ENCODE data around the gene PTPN2.

PTPN2 gene

GRCh38 chr18:12823892-12824291 lies 60.1 kb downstream of the PTPN2 start:
- Histone ChIP-seq H3K27ac (replicated peaks) (no peak overlapping the region), H3K4me3 (replicated peaks; ENCODE audit: insufficient read depth, low read length) (no peak overlapping the region), H3K27me3 (ENCODE audit: insufficient read depth, poor library complexity, severe bottlenecking) (no peaks in the 10 kb centered on the region)
- no peak for TF ChIP-seq REST (IDR thresholded peaks at IDR 0.05; ENCODE audit: insufficient replicate concordance, low read depth)
- DNase-seq (ENCODE audit: low read depth in 1 of 2, low spot score in 1 of 2), result no peak

GRCh38 chr18:12821408-12821807 lies 62.6 kb downstream of the PTPN2 start:
- no peak for DNase-seq (ENCODE audit: low read depth in 1 of 2, low spot score in 1 of 2)
- Histone ChIP-seq H3K27me3 (ENCODE audit: insufficient read depth, poor library complexity, severe bottlenecking) (no peaks in the 10 kb centered on the region), H3K27ac (replicated peaks) (no peak overlapping the region), H3K4me3 (replicated peaks; ENCODE audit: insufficient read depth, low read length) (no peak overlapping the region)
- no peak for TF ChIP-seq GABPA (IDR thresholded peaks at IDR 0.05; ENCODE audit: low read depth)
- TF ChIP-seq REST (IDR thresholded peaks at IDR 0.05; ENCODE audit: insufficient replicate concordance, low read depth), result no peak
- no peak for TF ChIP-seq CTCF (IDR thresholded peaks at IDR 0.05; ENCODE audit: insufficient read depth, low read length)
- TF ChIP-seq SPI1 (IDR thresholded peaks at IDR 0.05; ENCODE audit: borderline replicate concordance, low read depth), result no peak
- no peak for TF ChIP-seq POLR2AphosphoS5 (IDR thresholded peaks at IDR 0.05; ENCODE audit: low read depth)

- no peak for DNase-seq (ENCODE audit: low read depth in 1 of 2, low spot score in 1 of 2)
- no peak for TF ChIP-seq GABPA (IDR thresholded peaks at IDR 0.05; ENCODE audit: low read depth)
- TF ChIP-seq REST (IDR thresholded peaks at IDR 0.05; ENCODE audit: insufficient replicate concordance, low read depth), result no peak
- TF ChIP-seq POLR2AphosphoS5 (IDR thresholded peaks at IDR 0.05; ENCODE audit: low read depth), result no peak
- TF ChIP-seq CTCF (IDR thresholded peaks at IDR 0.05; ENCODE audit: insufficient read depth, low read length), result no peak
- TF ChIP-seq SPI1 (IDR thresholded peaks at IDR 0.05; ENCODE audit: borderline replicate concordance, low read depth), result no peak
- no peaks in the 10 kb centered on the region for H3K27me3 ChIP-seq (ENCODE audit: insufficient read depth, poor library complexity, severe bottlenecking)
- H3K4me3 ChIP-seq (replicated peaks; ENCODE audit: insufficient read depth, low read length), result no peak overlapping the region
- H3K27ac ChIP-seq (replicated peaks), result no peak overlapping the region
Measured at GRCh38 chr18:12820506-12820905, 63.5 kb downstream of the PTPN2 start.

- H3K27ac ChIP-seq (replicated peaks), result no peak overlapping the region
- TF ChIP-seq CTCF (IDR thresholded peaks at IDR 0.05; ENCODE audit: insufficient read depth, low read length), result no peak
- no peak for TF ChIP-seq REST (IDR thresholded peaks at IDR 0.05; ENCODE audit: insufficient replicate concordance, low read depth)
- TF ChIP-seq SPI1 (IDR thresholded peaks at IDR 0.05; ENCODE audit: borderline replicate concordance, low read depth), result no peak
- TF ChIP-seq GABPA (IDR thresholded peaks at IDR 0.05; ENCODE audit: low read depth), result no peak
- TF ChIP-seq POLR2AphosphoS5 (IDR thresholded peaks at IDR 0.05; ENCODE audit: low read depth), result no peak
- no peak overlapping the region for H3K4me3 ChIP-seq (replicated peaks; ENCODE audit: insufficient read depth, low read length)
- no peaks in the 10 kb centered on the region for H3K27me3 ChIP-seq (ENCODE audit: insufficient read depth, poor library complexity, severe bottlenecking)
- no peak for DNase-seq (ENCODE audit: low read depth in 1 of 2, low spot score in 1 of 2)
Measured at GRCh38 chr18:12819841-12820240, 64.2 kb downstream of the PTPN2 start.
